Measurements from ENCODE around the gene PITPNB.

The PITPNB gene

DNA sequence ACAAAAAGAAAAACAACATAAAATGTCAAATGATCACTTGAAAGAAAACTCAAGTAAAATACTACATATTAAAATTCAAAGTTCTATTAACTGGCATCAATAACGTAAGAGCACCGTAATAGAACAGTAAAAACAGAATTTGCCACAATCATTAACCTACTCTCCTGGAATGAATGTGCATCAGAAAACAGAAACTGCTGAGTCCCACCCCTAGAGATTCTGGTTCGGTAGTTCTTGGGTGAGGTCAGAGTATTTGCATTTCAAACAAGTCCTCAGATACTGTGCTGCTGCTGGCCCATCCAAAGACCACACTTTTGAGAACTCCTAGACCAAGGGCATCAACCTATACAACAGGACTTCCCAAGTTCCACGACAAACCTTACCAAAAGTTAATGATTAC lies 23.5 kb downstream of the PITPNB start:
- Histone ChIP-seq H3K79me2 (ENCODE audit: low read length) (peaks cover 87% of the 10 kb centered on the region), H3K4me2 (ENCODE audit: low read length) (peak overlapping the region; percentile 96), H3K9ac (ENCODE audit: low read length) (peak overlapping the region; percentile 82), H3K36me3 (replicated peaks; ENCODE audit: low read depth, low read length) (peaks cover 69% of the 10 kb centered on the region), H3K27ac (ENCODE audit: low read length) (peak overlapping the region; percentile 97), H3K9me3 (ENCODE audit: insufficient read depth, low read length) (no peaks in the 10 kb centered on the region), H3K4me3 (ENCODE audit: low read length) (peak overlapping the region; percentile 73), H2AFZ (ENCODE audit: low read depth, low read length) (no peak overlapping the region), H3K4me1 (ENCODE audit: low read length) (peaks cover 57% of the 10 kb centered on the region), H4K20me1 (ENCODE audit: insufficient read depth, low read length) (no peaks in the 10 kb centered on the region), H3K27me3 (ENCODE audit: low read depth, low read length) (no peaks in the 10 kb centered on the region)
- TF ChIP-seq CTCF (IDR thresholded peaks at IDR 0.05; ENCODE audit: low read depth, low read length): no peak
- TF ChIP-seq EZH2phosphoT487 (IDR thresholded peaks at IDR 0.05; ENCODE audit: low read depth): no peak

DNA sequence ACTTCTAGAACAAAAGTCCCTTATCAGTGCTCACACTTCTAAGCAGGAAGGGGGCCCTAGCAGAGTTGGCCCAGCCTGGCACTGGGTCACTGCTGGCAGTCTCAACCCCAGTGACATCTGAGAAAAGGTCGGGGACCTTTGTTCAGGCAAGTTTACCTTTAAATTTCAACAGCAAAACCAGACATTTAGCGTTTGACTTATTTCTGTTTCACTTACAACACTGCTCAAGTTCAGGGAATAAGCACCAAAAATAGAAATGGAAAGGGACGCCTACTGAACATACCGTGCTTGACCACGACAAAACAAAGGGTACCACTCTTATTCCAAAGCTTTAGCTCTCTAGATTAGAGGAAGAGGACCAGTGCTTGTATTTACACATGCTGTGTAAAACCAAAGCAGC lies 26.2 kb downstream of the PITPNB start:
- H2AFZ ChIP-seq (ENCODE audit: low read depth, low read length): no peak overlapping the region
- peaks cover 39% of the 10 kb centered on the region for H3K4me1 ChIP-seq (ENCODE audit: low read length)
- H3K27me3 ChIP-seq (ENCODE audit: low read depth, low read length): no peaks in the 10 kb centered on the region
- peaks cover 81% of the 10 kb centered on the region for H3K79me2 ChIP-seq (ENCODE audit: low read length)
- H3K27ac ChIP-seq (ENCODE audit: low read length): no peak overlapping the region
- H3K4me3 ChIP-seq (ENCODE audit: low read length): no peak overlapping the region
- peaks cover 11% of the 10 kb centered on the region; the same call in 1 of the 2 replicates for H4K20me1 ChIP-seq (ENCODE audit: insufficient read depth, low read length)
- no peaks in the 10 kb centered on the region for H3K9me3 ChIP-seq (ENCODE audit: insufficient read depth, low read length)
- no peak overlapping the region for H3K4me2 ChIP-seq (ENCODE audit: low read length)
- H3K9ac ChIP-seq (ENCODE audit: low read length): no peak overlapping the region
- H3K36me3 ChIP-seq (replicated peaks; ENCODE audit: low read depth, low read length): peaks cover 75% of the 10 kb centered on the region
- no peak for TF ChIP-seq EZH2phosphoT487 (IDR thresholded peaks at IDR 0.05; ENCODE audit: low read depth)
- TF ChIP-seq CTCF (IDR thresholded peaks at IDR 0.05; ENCODE audit: low read depth, low read length): no peak

- Histone ChIP-seq H3K36me3 (replicated peaks; ENCODE audit: low read depth, low read length) (peaks cover 73% of the 10 kb centered on the region), H3K4me1 (ENCODE audit: low read length) (peaks cover 39% of the 10 kb centered on the region), H3K9me3 (ENCODE audit: insufficient read depth, low read length) (no peaks in the 10 kb centered on the region), H3K79me2 (ENCODE audit: low read length) (peaks cover 81% of the 10 kb centered on the region), H2AFZ (ENCODE audit: low read depth, low read length) (no peak overlapping the region), H3K4me3 (ENCODE audit: low read length) (no peak overlapping the region), H3K27me3 (ENCODE audit: low read depth, low read length) (no peaks in the 10 kb centered on the region), H3K9ac (ENCODE audit: low read length) (no peak overlapping the region), H3K4me2 (ENCODE audit: low read length) (no peak overlapping the region), H3K27ac (ENCODE audit: low read length) (no peak overlapping the region), H4K20me1 (ENCODE audit: insufficient read depth, low read length) (peaks cover 17% of the 10 kb centered on the region; the same call in 1 of the 2 replicates)
- no peak for TF ChIP-seq EZH2phosphoT487 (IDR thresholded peaks at IDR 0.05; ENCODE audit: low read depth)
Measured at GRCh38 chr22:27892064-27892463, 27.0 kb downstream of the PITPNB start.

- TF ChIP-seq EZH2phosphoT487 (IDR thresholded peaks at IDR 0.05; ENCODE audit: low read depth) (no peak), CTCF (IDR thresholded peaks at IDR 0.05; ENCODE audit: low read depth, low read length) (no peak)
- peaks cover 72% of the 10 kb centered on the region for H3K36me3 ChIP-seq (replicated peaks; ENCODE audit: low read depth, low read length)
- H3K27me3 ChIP-seq (ENCODE audit: low read depth, low read length): no peaks in the 10 kb centered on the region
- H2AFZ ChIP-seq (ENCODE audit: low read depth, low read length): no peak overlapping the region
- no peak overlapping the region for H3K4me3 ChIP-seq (ENCODE audit: low read length)
- peaks cover 30% of the 10 kb centered on the region; the same call in 1 of the 2 replicates for H4K20me1 ChIP-seq (ENCODE audit: insufficient read depth, low read length)
- H3K4me1 ChIP-seq (ENCODE audit: low read length): peaks cover 44% of the 10 kb centered on the region
- H3K27ac ChIP-seq (ENCODE audit: low read length): peak overlapping the region; percentile 7; the same call in 1 of the 2 replicates
- no peak overlapping the region for H3K9ac ChIP-seq (ENCODE audit: low read length)
- no peak overlapping the region for H3K4me2 ChIP-seq (ENCODE audit: low read length)
- H3K9me3 ChIP-seq (ENCODE audit: insufficient read depth, low read length): no peaks in the 10 kb centered on the region
- peaks cover 88% of the 10 kb centered on the region for H3K79me2 ChIP-seq (ENCODE audit: low read length)
Measured at GRCh38 chr22:27888310-27888709, 30.7 kb downstream of the PITPNB start.

Measured in OCI-LY3 (cell line).